ENCODE data around the gene ZNF236. TPM values are rescaled to one million over a fixed set of nuclear protein-coding genes. Genes with fewer than 3 reads are reported as not detected.

The ZNF236 gene
- polyA plus RNA-seq, 2 of the 4 experiments (the other 2 are of a cell fraction): 2.6 to 7.8 TPM

DNA sequence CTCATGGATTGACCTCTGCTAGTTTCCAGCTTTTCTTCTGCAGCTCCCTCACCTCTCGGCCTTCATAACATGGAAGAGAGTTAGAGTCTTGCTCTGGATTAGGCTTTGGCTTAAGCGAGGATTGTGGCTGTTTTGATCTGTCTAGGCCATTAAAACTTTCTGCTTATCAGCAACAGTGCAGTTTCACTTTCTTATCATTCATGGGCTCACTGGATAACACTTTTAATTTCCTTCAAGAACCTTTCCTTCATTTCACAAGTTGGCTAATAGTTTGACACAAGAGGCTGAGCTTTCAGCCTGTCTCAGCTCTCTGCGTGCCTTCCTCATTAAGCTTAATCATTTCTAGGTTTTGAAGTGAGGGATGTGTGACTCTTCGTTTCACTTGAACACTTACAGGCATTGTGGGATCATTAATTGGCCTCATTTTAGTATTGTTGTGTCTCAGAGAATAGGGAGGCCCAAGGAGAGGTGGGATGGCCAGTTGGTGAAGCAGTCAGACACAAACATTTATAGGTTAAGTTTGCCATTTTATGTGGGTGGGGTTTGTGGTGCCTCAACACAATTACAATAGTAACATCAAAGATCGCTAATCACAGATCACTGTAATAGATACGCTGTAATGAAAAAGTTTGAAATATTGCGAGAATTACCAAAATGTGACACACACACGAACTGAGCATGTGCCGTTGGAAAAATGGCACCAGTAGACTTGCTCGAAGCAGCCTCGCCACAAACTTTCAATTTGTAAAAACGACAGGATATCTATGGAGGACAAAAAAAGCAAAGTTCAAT, 129.3 kb downstream of the ZNF236 start:
- Histone ChIP-seq H3K9me3 (no peaks in the 10 kb centered on the region), H3K4me1 (no peaks in the 10 kb centered on the region), H3K4me2 (no peak overlapping the region), H3K27ac (no peak overlapping the region), H3K4me3 (no peak overlapping the region)
- DNase-seq (ENCODE audit: low read depth in 1 of 2, low spot score in 1 of 2): no peak
- no peak for ATAC-seq
- ChIA-PET CTCF (interaction anchor here (0.8 kb wide), 1 partner anchor 32 kb away, joined by 3 read pairs; no protein-coding TSS in a partner anchor), POLR2A (no interaction called here)
- WGBS (ENCODE audit: missing lambda C conversion rate): 92% methylated on average over 12 of the region's 12 CpGs
- FAIRE-seq: no peak
- TF ChIP-seq, protein P1, sequence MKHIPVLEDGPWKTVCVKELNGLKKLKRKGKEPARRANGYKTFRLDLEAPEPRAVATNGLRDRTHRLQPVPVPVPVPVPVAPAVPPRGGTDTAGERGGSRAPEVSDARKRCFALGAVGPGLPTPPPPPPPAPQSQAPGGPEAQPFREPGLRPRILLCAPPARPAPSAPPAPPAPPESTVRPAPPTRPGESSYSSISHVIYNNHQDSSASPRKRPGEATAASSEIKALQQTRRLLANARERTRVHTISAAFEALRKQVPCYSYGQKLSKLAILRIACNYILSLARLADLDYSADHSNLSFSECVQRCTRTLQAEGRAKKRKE (CRISPR knock-in tag; IDR thresholded peaks at IDR 0.05; ENCODE audit: low read depth): no peak
- TF ChIP-seq ZFP36 (IDR thresholded peaks at IDR 0.05; ENCODE audit: borderline replicate concordance, partially characterized antibody) (no peak), EHMT2 (IDR thresholded peaks at IDR 0.05; ENCODE audit: low read depth) (no peak), POLR2A (IDR thresholded peaks at IDR 0.05; ENCODE audit: low read length) (no peak), CEBPB (IDR thresholded peaks at IDR 0.05) (no peak), RARB (CRISPR knock-in tag; IDR thresholded peaks at IDR 0.05) (no peak), HOXB5 (CRISPR knock-in tag; IDR thresholded peaks at IDR 0.05) (no peak), KDM1A (IDR thresholded peaks at IDR 0.05; ENCODE audit: low read depth) (no peak), FOXS1 (CRISPR knock-in tag; IDR thresholded peaks at IDR 0.05) (no peak), SREBF2 (IDR thresholded peaks at IDR 0.05) (no peak), EHF (CRISPR knock-in tag; IDR thresholded peaks at IDR 0.05) (no peak)
- TF ChIP-seq, protein P2, sequence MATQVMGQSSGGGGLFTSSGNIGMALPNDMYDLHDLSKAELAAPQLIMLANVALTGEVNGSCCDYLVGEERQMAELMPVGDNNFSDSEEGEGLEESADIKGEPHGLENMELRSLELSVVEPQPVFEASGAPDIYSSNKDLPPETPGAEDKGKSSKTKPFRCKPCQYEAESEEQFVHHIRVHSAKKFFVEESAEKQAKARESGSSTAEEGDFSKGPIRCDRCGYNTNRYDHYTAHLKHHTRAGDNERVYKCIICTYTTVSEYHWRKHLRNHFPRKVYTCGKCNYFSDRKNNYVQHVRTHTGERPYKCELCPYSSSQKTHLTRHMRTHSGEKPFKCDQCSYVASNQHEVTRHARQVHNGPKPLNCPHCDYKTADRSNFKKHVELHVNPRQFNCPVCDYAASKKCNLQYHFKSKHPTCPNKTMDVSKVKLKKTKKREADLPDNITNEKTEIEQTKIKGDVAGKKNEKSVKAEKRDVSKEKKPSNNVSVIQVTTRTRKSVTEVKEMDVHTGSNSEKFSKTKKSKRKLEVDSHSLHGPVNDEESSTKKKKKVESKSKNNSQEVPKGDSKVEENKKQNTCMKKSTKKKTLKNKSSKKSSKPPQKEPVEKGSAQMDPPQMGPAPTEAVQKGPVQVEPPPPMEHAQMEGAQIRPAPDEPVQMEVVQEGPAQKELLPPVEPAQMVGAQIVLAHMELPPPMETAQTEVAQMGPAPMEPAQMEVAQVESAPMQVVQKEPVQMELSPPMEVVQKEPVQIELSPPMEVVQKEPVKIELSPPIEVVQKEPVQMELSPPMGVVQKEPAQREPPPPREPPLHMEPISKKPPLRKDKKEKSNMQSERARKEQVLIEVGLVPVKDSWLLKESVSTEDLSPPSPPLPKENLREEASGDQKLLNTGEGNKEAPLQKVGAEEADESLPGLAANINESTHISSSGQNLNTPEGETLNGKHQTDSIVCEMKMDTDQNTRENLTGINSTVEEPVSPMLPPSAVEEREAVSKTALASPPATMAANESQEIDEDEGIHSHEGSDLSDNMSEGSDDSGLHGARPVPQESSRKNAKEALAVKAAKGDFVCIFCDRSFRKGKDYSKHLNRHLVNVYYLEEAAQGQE (IDR thresholded peaks at IDR 0.05): no peak
- TF ChIP-seq, protein P3, sequence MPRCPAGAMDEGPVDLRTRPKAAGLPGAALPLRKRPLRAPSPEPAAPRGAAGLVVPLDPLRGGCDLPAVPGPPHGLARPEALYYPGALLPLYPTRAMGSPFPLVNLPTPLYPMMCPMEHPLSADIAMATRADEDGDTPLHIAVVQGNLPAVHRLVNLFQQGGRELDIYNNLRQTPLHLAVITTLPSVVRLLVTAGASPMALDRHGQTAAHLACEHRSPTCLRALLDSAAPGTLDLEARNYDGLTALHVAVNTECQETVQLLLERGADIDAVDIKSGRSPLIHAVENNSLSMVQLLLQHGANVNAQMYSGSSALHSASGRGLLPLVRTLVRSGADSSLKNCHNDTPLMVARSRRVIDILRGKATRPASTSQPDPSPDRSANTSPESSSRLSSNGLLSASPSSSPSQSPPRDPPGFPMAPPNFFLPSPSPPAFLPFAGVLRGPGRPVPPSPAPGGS (IDR thresholded peaks at IDR 0.05): no peak
- TF ChIP-seq, protein P4, sequence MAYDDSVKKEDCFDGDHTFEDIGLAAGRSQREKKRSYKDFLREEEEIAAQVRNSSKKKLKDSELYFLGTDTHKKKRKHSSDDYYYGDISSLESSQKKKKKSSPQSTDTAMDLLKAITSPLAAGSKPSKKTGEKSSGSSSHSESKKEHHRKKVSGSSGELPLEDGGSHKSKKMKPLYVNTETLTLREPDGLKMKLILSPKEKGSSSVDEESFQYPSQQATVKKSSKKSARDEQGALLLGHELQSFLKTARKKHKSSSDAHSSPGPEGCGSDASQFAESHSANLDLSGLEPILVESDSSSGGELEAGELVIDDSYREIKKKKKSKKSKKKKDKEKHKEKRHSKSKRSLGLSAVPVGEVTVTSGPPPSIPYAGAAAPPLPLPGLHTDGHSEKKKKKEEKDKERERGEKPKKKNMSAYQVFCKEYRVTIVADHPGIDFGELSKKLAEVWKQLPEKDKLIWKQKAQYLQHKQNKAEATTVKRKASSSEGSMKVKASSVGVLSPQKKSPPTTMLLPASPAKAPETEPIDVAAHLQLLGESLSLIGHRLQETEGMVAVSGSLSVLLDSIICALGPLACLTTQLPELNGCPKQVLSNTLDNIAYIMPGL (CRISPR knock-in tag; IDR thresholded peaks at IDR 0.05; ENCODE audit: borderline replicate concordance): no peak
- TF ChIP-seq, protein P5, sequence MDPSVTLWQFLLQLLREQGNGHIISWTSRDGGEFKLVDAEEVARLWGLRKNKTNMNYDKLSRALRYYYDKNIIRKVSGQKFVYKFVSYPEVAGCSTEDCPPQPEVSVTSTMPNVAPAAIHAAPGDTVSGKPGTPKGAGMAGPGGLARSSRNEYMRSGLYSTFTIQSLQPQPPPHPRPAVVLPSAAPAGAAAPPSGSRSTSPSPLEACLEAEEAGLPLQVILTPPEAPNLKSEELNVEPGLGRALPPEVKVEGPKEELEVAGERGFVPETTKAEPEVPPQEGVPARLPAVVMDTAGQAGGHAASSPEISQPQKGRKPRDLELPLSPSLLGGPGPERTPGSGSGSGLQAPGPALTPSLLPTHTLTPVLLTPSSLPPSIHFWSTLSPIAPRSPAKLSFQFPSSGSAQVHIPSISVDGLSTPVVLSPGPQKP (IDR thresholded peaks at IDR 0.05; ENCODE audit: low read depth, low read length): no peak

DNA sequence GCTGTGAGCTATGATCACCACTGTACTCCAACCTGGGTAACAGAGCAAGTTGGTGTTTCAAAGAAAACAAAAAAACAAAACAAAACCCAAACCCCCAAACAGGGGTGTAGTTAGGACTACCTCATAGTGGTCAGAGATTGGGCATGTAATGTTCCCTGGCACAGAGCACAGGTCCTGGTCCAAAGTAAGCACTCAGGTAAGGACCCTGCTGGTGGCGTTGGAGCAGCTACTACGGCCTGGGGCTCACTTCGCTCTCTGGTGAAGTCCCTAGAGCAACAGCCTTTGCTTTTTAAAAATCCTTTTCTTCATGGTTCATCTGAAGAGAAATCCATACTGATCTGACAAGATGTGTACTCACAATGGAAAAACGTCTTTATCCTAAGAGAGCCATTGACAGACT, 130.4 kb downstream of the ZNF236 start:
- 83% methylated on average over 4 of the region's 4 CpGs for WGBS (ENCODE audit: missing lambda C conversion rate)
- ATAC-seq (no peak), FAIRE-seq (no peak), DNase-seq (ENCODE audit: low read depth in 1 of 2, low spot score in 1 of 2) (no peak)
- H3K4me1 ChIP-seq: no peaks in the 10 kb centered on the region
- H3K27ac ChIP-seq: no peak overlapping the region
- POLR2A ChIA-PET: no interaction called here
- CTCF ChIA-PET: no interaction called here
- H3K4me2 ChIP-seq: no peak overlapping the region
- no peak overlapping the region for H3K4me3 ChIP-seq
- no peaks in the 10 kb centered on the region for H3K9me3 ChIP-seq
- no peak for TF ChIP-seq SREBF2 (IDR thresholded peaks at IDR 0.05)
- no peak for TF ChIP-seq FOXS1 (CRISPR knock-in tag; IDR thresholded peaks at IDR 0.05)
- TF ChIP-seq, protein P2 (IDR thresholded peaks at IDR 0.05): no peak
- TF ChIP-seq, protein P5 (IDR thresholded peaks at IDR 0.05; ENCODE audit: low read depth, low read length): no peak
- TF ChIP-seq KDM1A (IDR thresholded peaks at IDR 0.05; ENCODE audit: low read depth): no peak
- no peak for TF ChIP-seq PHF8 (IDR thresholded peaks at IDR 0.05; ENCODE audit: borderline replicate concordance, low read depth)
- TF ChIP-seq MAFK (IDR thresholded peaks at IDR 0.05; ENCODE audit: partially characterized antibody): no peak
- no peak for TF ChIP-seq ZSCAN20 (CRISPR knock-in tag; IDR thresholded peaks at IDR 0.05)
- TF ChIP-seq RFX5 (IDR thresholded peaks at IDR 0.05): no peak
- no peak for TF ChIP-seq ZFP36 (IDR thresholded peaks at IDR 0.05; ENCODE audit: borderline replicate concordance, partially characterized antibody)
- TF ChIP-seq JUNB (IDR thresholded peaks at IDR 0.05): no peak

Data from A549 (cell line).